Neural progenitor cell (in vitro differentiated cells): ENCODE data around the gene R3HDM4. TPM values are rescaled to one million over a fixed set of nuclear protein-coding genes. Genes with fewer than 3 reads are reported as not detected.

Experiments used
- DNase-seq: peaks from one replicate; pipeline ENCODE4 v3.0.0-alpha.2; 2016; ENCODE audit warnings: low spot score
- H2AFZ ChIP-seq: fragments of 200-600 bp; sonication (generic); replicated peaks from 2 replicates; pipeline ENCODE4 v1.6.1; 2016; ENCODE audit warnings: antibody characterized with exemption
- H3F3A ChIP-seq: fragments of 200-600 bp; sonication (generic); 2 replicates; pipeline ENCODE4 v1.6.1; 2016; ENCODE audit warnings: antibody characterized with exemption, low read depth
- H3K27ac ChIP-seq: fragments of 200-600 bp; sonication (generic); 2 replicates; pipeline ENCODE4 v1.5.1; 2016; ENCODE audit warnings: mild to moderate bottlenecking
- H3K27me3 ChIP-seq: fragments of 200-600 bp; sonication (generic); 2 replicates; pipeline ENCODE4 v1.6.1; 2016; ENCODE audit warnings: mild to moderate bottlenecking, moderate library complexity
- H3K36me3 ChIP-seq: fragments of 200-600 bp; sonication (generic); 2 replicates; pipeline ENCODE4 v1.5.1; 2016
- H3K4me1 ChIP-seq: fragments of 200-600 bp; sonication (generic); 2 replicates; pipeline ENCODE4 v1.6.1; 2016; ENCODE audit warnings: mixed run types
- H3K4me2 ChIP-seq: fragments of 200-600 bp; sonication (generic); 2 replicates; pipeline ENCODE4 v1.6.1; 2016
- H3K4me3 ChIP-seq: fragments of 200-600 bp; sonication (generic); 2 replicates; pipeline ENCODE4 v1.5.1; 2016
- H3K79me2 ChIP-seq: fragments of 200-600 bp; sonication (generic); 2 replicates; pipeline ENCODE4 v1.6.1; 2016; ENCODE audit warnings: low read depth
- H3K9ac ChIP-seq: fragments of 200-600 bp; sonication (generic); 2 replicates; pipeline ENCODE4 v1.6.1; 2016
- H3K9me3 ChIP-seq: fragments of 200-600 bp; sonication (generic); 2 replicates; pipeline ENCODE4 v1.5.1; 2016; ENCODE audit warnings: low read depth
- H4K20me1 ChIP-seq: fragments of 200-600 bp; sonication (generic); 2 replicates; pipeline ENCODE4 v1.6.1; 2016; ENCODE audit warnings: low read depth
- H3K27ac Mint-ChIP-seq: 3 replicates; pipeline ENCODE4 v1.8.0; 2021; ENCODE audit warnings: mixed read lengths
- H3K27me3 Mint-ChIP-seq: 2 replicates; pipeline ENCODE4 v1.8.0; 2022; ENCODE audit warnings: low read depth, mild to moderate bottlenecking, inconsistent platforms, moderate library complexity, mixed read lengths; ENCODE audit not compliant: insufficient read depth
- H3K36me3 Mint-ChIP-seq: 3 replicates; pipeline ENCODE4 v1.8.0; 2021; ENCODE audit warnings: mixed read lengths
- H3K4me1 Mint-ChIP-seq: 3 replicates; pipeline ENCODE4 v1.8.0; 2021; ENCODE audit warnings: mixed read lengths
- H3K4me3 Mint-ChIP-seq: 3 replicates; pipeline ENCODE4 v1.8.0; 2021; ENCODE audit warnings: mild to moderate bottlenecking, moderate library complexity, mixed read lengths
- H3K9me3 Mint-ChIP-seq: 3 replicates; pipeline ENCODE4 v1.8.0; 2020; ENCODE audit warnings: mixed read lengths
- EZH2 ChIP-seq: fragments of 200-600 bp; sonication (generic); IDR thresholded peaks from 2 replicates; pipeline ENCODE4 v1.6.1; 2017; ENCODE audit warnings: antibody characterized with exemption, mild to moderate bottlenecking, moderate library complexity
- EZH2phosphoT487 ChIP-seq: fragments of 200-600 bp; sonication (generic); IDR thresholded peaks from 2 replicates; pipeline ENCODE4 v1.6.1; 2017; ENCODE audit warnings: antibody characterized with exemption
- total RNA-seq: library from RNA; depleted of rRNA; stranded (reverse); fragments of >200 nt; gene quantifications from 2 replicates; pipeline ENCODE4 v1.2.3, GENCODE V29; 2015; ENCODE audit warnings: low replicate concordance
- TF ChIP-seq, protein P1 (sequence below): fragments of 200-600 bp; sonication (generic); IDR thresholded peaks from 2 replicates; pipeline ENCODE4 v1.5.1; 2017; ENCODE audit warnings: antibody characterized with exemption, mild to moderate bottlenecking

R3HDM4 gene
- total RNA-seq, 1 donor from 2014 or later: 22.7 TPM

GRCh38 chr19:861756-862580 is 51.1 kb downstream of the R3HDM4 start:
- peak overlapping the region; percentile 49 for H3K4me2 ChIP-seq
- H3K4me1 Mint-ChIP-seq: peaks cover 7% of the 10 kb centered on the region
- peaks cover 61% of the 10 kb centered on the region for H3K27me3 ChIP-seq
- no peaks in the 10 kb centered on the region for H3K4me1 ChIP-seq
- TF ChIP-seq EZH2: no peak
- TF ChIP-seq, protein P1, sequence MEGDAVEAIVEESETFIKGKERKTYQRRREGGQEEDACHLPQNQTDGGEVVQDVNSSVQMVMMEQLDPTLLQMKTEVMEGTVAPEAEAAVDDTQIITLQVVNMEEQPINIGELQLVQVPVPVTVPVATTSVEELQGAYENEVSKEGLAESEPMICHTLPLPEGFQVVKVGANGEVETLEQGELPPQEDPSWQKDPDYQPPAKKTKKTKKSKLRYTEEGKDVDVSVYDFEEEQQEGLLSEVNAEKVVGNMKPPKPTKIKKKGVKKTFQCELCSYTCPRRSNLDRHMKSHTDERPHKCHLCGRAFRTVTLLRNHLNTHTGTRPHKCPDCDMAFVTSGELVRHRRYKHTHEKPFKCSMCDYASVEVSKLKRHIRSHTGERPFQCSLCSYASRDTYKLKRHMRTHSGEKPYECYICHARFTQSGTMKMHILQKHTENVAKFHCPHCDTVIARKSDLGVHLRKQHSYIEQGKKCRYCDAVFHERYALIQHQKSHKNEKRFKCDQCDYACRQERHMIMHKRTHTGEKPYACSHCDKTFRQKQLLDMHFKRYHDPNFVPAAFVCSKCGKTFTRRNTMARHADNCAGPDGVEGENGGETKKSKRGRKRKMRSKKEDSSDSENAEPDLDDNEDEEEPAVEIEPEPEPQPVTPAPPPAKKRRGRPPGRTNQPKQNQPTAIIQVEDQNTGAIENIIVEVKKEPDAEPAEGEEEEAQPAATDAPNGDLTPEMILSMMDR: peak; percentile 47
- no peak for TF ChIP-seq EZH2phosphoT487
- no peaks in the 10 kb centered on the region for H3K9me3 ChIP-seq
- no peak overlapping the region for H3K27ac ChIP-seq
- peak; percentile 88 for DNase-seq
- no peaks in the 10 kb centered on the region for H3K36me3 ChIP-seq
- H3K36me3 Mint-ChIP-seq: peaks cover 3% of the 10 kb centered on the region
- no peaks in the 10 kb centered on the region for H3K79me2 ChIP-seq
- H3K27me3 Mint-ChIP-seq: peaks cover 38% of the 10 kb centered on the region
- H2AFZ ChIP-seq: no peak overlapping the region
- peak overlapping the region; percentile 68 for H3K4me3 Mint-ChIP-seq
- no peak overlapping the region for H3K9ac ChIP-seq
- peaks cover 14% of the 10 kb centered on the region for H4K20me1 ChIP-seq
- H3F3A ChIP-seq: peaks cover 30% of the 10 kb centered on the region
- H3K27ac Mint-ChIP-seq: no peak overlapping the region
- no peaks in the 10 kb centered on the region for H3K9me3 Mint-ChIP-seq
- H3K4me3 ChIP-seq: peak overlapping the region; percentile 14

DNA sequence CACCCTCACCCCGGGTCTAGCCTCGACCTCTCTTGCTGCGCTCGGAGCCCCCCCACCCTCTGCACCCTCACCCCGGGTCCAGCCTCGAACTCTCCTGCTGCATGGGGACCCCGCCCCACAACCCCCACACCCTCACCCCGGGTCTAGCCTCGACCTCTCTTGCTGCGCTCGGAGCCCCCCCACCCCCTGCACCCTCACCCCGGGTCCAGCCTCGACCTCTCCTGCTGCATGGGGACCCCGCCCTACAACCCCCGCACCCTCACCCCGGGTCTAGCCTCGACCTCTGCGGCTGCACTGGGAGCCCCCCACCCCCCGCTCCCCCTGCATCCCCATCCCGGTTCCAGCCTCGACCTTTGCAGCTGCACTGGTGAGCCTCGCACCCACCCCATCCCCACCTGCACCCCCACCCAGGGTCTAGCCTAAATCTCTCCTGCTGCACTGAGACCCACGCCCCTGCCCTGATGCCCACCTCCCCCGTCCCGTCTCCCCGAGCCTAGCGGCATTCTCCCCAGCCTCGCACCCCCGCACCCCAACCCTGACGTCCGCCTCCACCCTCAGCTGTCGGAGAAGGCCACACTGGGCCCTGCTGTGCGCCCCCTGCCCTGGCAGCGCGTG is 51.8 kb downstream of the R3HDM4 start:
- Histone ChIP-seq H3K4me2 (peak overlapping the region; percentile 49), H3K4me3 (peak overlapping the region; percentile 14), H3K9me3 (no peaks in the 10 kb centered on the region), H3K4me1 (no peaks in the 10 kb centered on the region), H4K20me1 (peaks cover 12% of the 10 kb centered on the region), H3K27ac (no peak overlapping the region), H3F3A (peaks cover 30% of the 10 kb centered on the region), H3K9ac (no peak overlapping the region), H2AFZ (no peak overlapping the region), H3K36me3 (no peaks in the 10 kb centered on the region), H3K79me2 (no peaks in the 10 kb centered on the region), H3K27me3 (peaks cover 61% of the 10 kb centered on the region)
- no peak for DNase-seq
- Mint-ChIP-seq H3K27me3 (peaks cover 38% of the 10 kb centered on the region), H3K36me3 (peaks cover 3% of the 10 kb centered on the region), H3K27ac (no peak overlapping the region), H3K4me3 (no peak overlapping the region), H3K4me1 (peaks cover 7% of the 10 kb centered on the region), H3K9me3 (no peaks in the 10 kb centered on the region)
- TF ChIP-seq EZH2phosphoT487: no peak
- TF ChIP-seq, protein P1: no peak
- TF ChIP-seq EZH2: no peak

DNA sequence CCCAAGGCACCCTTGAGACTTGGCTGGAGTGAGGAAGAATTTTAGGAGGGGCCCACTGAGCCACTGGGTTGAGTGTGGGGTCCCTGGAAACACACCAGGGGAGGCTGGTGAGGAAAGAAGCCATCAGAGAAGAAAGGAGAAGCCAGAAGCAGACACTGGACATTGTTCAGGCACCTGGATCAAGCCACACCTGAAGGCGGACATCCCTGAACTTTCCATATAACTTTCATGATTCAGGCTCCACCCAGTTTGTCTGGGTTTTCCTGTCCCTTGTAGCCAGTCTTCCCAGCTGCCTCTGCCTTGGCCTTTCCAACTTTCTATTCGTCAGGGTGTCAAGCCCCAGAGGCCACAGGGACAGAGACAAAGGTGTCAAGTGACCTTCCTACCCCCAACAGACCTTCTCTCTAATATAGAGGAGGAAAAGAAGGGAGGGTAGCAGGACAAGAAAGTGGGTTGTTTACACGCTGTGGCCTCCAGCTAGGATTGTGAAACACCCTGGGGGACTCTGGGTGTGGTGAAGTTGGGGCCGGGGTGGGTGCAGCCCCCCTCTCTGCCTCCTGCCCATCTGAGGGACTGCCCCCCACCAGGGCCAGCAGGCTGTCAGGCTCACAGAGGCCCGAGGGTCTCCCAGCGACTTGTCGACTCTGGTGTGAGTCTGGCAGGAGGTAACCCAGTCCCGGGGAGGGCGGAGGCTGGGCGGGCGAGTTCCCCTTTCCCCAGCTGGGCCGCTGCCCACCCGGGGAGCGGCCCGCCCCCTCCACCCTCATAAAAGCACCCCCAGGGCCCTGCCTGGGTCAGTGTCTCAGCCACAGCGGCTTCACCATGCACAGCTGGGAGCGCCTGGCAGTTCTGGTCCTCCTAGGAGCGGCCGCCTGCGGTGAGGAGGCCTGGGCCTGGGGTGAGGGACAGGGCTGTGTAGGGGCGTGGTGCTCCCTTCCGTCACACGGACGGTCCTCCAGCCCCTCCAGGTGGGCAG is 53.9 kb downstream of the R3HDM4 start, which contains the start of gene CFD:
TSS of gene CFD (plus strand) at position 797 of the 976 bp plus-strand sequence. CDS start at position 823, 26 bp downstream.
- H3F3A ChIP-seq: peaks cover 22% of the 10 kb centered on the region
- TF ChIP-seq, protein P1: no peak
- no peak for TF ChIP-seq EZH2
- TF ChIP-seq EZH2phosphoT487: no peak
- no peak for DNase-seq
- H3K79me2 ChIP-seq: no peaks in the 10 kb centered on the region
- no peaks in the 10 kb centered on the region for H3K36me3 Mint-ChIP-seq
- H3K27ac Mint-ChIP-seq: no peak within 1 kb of the TSS
- H3K27ac ChIP-seq: no peak within 1 kb of the TSS
- no peak within 1 kb of the TSS for H2AFZ ChIP-seq
- peaks cover 61% of the 10 kb centered on the region for H3K27me3 ChIP-seq
- peak within 1 kb of the TSS; percentile 75 for H3K4me2 ChIP-seq
- H3K9ac ChIP-seq: no peak within 1 kb of the TSS
- H3K36me3 ChIP-seq: no peaks in the 10 kb centered on the region
- H3K4me3 ChIP-seq: peak within 1 kb of the TSS; percentile 42
- H3K9me3 Mint-ChIP-seq: no peaks in the 10 kb centered on the region
- H3K27me3 Mint-ChIP-seq: peaks cover 35% of the 10 kb centered on the region
- peak within 1 kb of the TSS; percentile 59 for H3K4me3 Mint-ChIP-seq
- peaks cover 4% of the 10 kb centered on the region for H3K4me1 Mint-ChIP-seq
- peaks cover 5% of the 10 kb centered on the region for H4K20me1 ChIP-seq
- H3K4me1 ChIP-seq: no peaks in the 10 kb centered on the region
- no peaks in the 10 kb centered on the region for H3K9me3 ChIP-seq
